Spinal cord (tissue), 10 donors: ENCODE measurements around the gene NCSTN. TPM values are rescaled to one million over a fixed set of nuclear protein-coding genes. Genes with fewer than 3 reads are reported as not detected.

Experiments
- DNase-seq, 6 donors: peaks; one replicate each; pipeline versions ENCODE4 v3.0.0 to v3.0.0-alpha.2; 2013 to 2015; ENCODE audit warnings: low spot score in 6 of 6, low read depth in 4 of 6
- H3K27ac ChIP-seq: one replicate; pipeline ENCODE4 v1.5.1; 2013; ENCODE audit warnings: low read depth, low read length, control low read depth
- H3K27me3 ChIP-seq: one replicate; pipeline ENCODE4 v1.6.1; 2013; ENCODE audit warnings: low read length; ENCODE audit not compliant: control insufficient read depth, insufficient read depth
- H3K36me3 ChIP-seq: one replicate; pipeline ENCODE4 v1.6.1; 2013; ENCODE audit warnings: low read length; ENCODE audit not compliant: control insufficient read depth, insufficient read depth
- H3K4me1 ChIP-seq: one replicate; pipeline ENCODE4 v1.6.1; 2013; ENCODE audit warnings: low read length; ENCODE audit not compliant: control insufficient read depth, insufficient read depth
- H3K4me3 ChIP-seq: one replicate; pipeline ENCODE4 v1.5.1; 2013; ENCODE audit warnings: low read depth, low read length, control low read depth
- H3K9me3 ChIP-seq: one replicate; pipeline ENCODE4 v1.6.1; 2013; ENCODE audit warnings: low read length; ENCODE audit not compliant: control insufficient read depth, insufficient read depth
- WGBS: methylation state at CpG from one replicate; pipeline ENCODE4 v1.1.5; 2013; ENCODE audit warnings: missing lambda C conversion rate; ENCODE audit not compliant: insufficient coverage; 5-methylcytosine and 5-hydroxymethylcytosine counted together
- polyA plus RNA-seq, 2 donors: library from polyadenylated mRNA; unstranded; fragments of 120-200 nt; gene quantifications; one replicate each; pipeline ENCODE4 v1.2.1, GENCODE V29; 2013; ENCODE audit not compliant: insufficient read length in 2 of 2
- total RNA-seq, 2 donors: library from RNA; depleted of rRNA in 1 of 2; stranded (reverse); fragments of 120-200 nt in 1 of 2; fragments of >200 nt in 1 of 2; gene quantifications; one replicate each; pipeline versions ENCODE4 v1.2.3 to v1.2.4, GENCODE V29; 2013 to 2014
- donor health status: healthy.

The NCSTN gene
- total and polyA plus RNA-seq, 4 donors: 54.1 to 74.3 (median 63.8) TPM

DNA sequence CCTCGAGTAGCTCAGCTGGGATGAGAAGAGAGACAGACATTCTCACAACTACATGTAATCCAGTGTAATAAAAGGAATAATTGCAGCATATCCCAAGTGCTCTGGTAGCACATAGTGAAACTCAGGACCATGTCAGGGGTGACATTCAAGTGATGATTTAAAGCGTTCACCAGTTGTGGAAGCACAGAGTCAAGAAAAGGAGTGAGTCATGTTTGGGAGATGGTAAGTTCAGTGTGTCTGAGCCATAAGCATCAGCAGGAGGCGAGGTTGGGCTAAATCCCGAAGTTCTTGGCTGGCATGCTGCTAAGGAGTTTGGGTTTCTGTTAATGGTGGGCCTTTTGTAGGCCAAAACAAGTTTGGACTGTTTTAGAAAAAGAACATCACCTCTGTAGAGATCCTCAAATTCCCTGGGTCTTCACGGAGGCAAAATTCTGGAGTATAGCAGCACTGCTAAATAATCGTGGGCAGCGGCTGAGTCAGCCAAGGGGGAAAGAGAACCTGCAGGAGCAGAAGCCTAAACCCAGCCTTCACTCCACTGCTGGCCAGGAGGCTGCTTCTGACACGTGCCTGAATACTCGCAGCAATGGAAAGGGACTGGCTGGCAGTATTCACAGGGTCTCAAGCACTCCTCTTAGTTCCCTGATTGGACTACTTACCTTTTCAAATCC, 16.5 kb downstream of the NCSTN start:
- peaks cover 37% of the 10 kb centered on the region for H3K36me3 ChIP-seq

DNA sequence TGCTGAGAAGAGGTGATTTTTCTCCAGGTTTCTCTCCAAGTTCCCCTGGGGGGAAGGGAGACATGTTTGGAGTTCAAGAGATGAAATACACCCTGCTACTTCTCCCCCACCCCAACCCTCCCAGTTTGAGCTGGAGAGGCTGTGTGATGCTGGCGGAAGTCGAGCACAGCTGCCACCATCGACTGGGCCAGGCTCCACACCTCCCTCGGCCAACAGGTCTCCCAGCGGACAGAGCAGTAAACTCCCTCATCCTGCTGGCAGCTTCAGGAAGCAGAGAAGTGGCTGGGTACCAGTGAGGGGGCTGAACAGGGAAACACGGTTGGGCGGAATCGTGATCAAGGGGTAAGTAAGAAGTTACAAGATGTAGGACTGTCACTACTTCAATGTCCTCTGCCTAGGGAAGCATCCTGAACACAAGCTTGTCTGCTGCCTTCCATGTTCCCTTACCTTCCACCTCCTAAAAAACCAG, 17.1 kb downstream of the NCSTN start:
- Histone ChIP-seq H3K9me3 (no peaks in the 10 kb centered on the region), H3K27ac (no peak overlapping the region), H3K4me3 (no peak overlapping the region), H3K27me3 (no peaks in the 10 kb centered on the region), H3K36me3 (peaks cover 33% of the 10 kb centered on the region), H3K4me1 (peaks cover 8% of the 10 kb centered on the region)
- 84% methylated on average over 5 of the region's 8 CpGs for WGBS
- DNase-seq: no peak

More for the DNA sequence above, 16.5 kb downstream of the NCSTN start:
- no peak for DNase-seq
- Histone ChIP-seq H3K4me1 (peaks cover 8% of the 10 kb centered on the region), H3K27ac (no peak overlapping the region), H3K27me3 (no peaks in the 10 kb centered on the region), H3K4me3 (no peak overlapping the region), H3K9me3 (no peaks in the 10 kb centered on the region)
- 89% methylated on average over 8 of the region's 9 CpGs for WGBS

DNA sequence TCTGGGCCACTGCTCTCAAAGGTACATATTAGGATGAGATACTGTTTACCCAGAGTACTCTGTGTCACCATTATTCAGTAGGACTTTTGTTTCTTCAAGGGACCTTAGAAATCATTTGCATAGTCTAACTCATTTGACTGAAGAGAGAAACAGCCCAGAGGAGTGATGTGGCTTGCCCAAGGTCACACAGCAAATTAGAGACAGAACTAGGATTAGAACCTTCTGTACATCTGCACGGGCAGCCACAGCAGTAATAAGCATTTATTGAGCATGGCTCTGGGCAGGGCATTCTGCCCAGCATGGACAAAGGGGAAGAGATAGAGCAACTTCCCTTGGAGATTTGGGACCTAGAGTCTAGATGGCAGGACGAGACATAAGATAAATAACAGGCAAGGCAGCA, 18.0 kb downstream of the NCSTN start:
- Histone ChIP-seq H3K27me3 (no peaks in the 10 kb centered on the region), H3K4me3 (no peak overlapping the region), H3K36me3 (peaks cover 24% of the 10 kb centered on the region), H3K27ac (no peak overlapping the region), H3K4me1 (peaks cover 8% of the 10 kb centered on the region), H3K9me3 (no peaks in the 10 kb centered on the region)
- no peak for DNase-seq
- 84% methylated on average over 2 of the region's 2 CpGs for WGBS

DNA sequence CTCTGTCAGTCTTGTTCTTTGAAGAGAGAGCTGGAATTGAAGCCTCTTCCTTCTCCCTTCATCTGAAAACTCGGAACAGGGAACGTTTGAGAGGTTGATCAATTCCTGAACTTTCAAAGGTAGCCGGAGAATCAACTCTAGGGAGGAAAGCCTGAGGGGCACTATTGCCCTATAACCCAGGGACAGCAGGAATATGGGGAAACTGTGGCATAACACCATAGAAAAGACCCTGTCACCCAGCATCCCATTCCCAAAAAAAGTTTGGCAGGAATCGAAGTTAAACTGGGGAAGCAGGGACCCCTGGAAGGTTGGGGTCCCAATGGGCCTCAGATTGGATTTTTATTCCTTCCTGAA, 18.6 kb downstream of the NCSTN start:
- H3K9me3 ChIP-seq: no peaks in the 10 kb centered on the region
- H3K4me1 ChIP-seq: peaks cover 8% of the 10 kb centered on the region
- H3K27me3 ChIP-seq: no peaks in the 10 kb centered on the region
- no CpG with 5 or more reads among the region's 4 CpGs for WGBS
- H3K36me3 ChIP-seq: peaks cover 18% of the 10 kb centered on the region
- no peak for DNase-seq
- H3K4me3 ChIP-seq: no peak overlapping the region
- H3K27ac ChIP-seq: no peak overlapping the region

DNA sequence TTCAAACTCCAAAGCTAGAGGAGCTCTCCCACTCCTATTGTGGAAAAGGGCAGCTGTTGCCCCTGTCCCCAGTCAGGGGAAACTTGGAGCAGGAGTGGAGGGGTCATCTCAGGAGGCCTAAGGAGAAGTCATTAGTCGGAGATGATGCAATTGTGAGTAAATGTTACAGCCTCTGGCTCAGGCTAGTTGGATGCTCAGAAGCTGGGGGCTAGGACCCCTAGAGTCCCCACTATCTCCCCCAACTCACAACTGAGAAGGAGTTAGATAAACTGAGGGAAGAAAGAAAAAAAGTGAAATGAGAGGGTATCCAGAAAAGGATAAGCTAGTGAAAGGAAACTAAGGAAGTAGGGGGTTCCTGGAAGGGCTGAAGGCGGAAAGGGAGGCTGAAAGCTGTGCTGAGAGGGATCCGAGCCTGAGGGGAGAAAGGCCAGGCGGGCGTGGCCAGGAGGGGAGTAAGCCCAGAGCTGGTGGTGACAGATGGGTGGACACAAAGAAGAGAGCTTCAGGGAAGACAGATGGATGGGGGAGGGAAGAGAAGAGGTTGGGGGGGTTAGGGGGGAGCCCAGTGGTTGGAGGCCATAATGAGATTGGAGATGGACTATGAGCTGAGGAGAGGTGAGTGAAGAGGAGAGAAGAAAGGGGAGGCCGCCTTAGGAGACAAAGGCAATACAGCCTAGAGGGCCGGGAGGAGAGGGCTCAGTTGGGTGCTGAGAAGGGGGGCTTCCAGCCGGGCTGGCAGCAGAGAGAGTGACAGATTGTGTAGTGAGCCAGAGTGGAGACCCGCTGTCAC, 19.2 kb downstream of the NCSTN start:
- Histone ChIP-seq H3K36me3 (peaks cover 13% of the 10 kb centered on the region), H3K9me3 (no peaks in the 10 kb centered on the region), H3K27me3 (no peaks in the 10 kb centered on the region), H3K27ac (no peak overlapping the region), H3K4me3 (no peak overlapping the region), H3K4me1 (peaks cover 8% of the 10 kb centered on the region)
- peak in 2 of 6 donors; percentile 49 to 70 for DNase-seq
- WGBS: 36% methylated on average over 9 of the region's 9 CpGs

DNA sequence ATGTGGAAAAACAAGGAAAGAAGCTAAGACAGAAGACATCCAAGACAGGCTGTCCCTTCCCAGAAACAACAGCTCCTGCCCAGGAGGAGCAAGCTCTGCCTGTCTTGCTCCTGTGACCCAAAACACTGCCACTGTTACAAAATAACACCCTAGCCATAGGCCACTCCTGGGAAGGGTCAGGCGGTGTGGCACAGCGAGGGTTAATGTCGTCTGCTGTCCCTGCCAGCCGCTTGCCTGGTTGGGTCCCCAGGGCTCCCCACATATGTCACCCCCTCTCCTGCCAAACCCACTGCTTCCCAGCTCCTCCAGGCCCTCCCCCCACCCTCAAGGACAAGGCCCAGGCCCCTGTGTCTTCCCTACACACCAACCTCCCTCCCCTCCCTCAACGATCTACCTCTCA, 19.8 kb downstream of the NCSTN start:
- H3K9me3 ChIP-seq: no peaks in the 10 kb centered on the region
- peaks cover 8% of the 10 kb centered on the region for H3K4me1 ChIP-seq
- WGBS: 15% methylated on average over 4 of the region's 5 CpGs
- no peaks in the 10 kb centered on the region for H3K27me3 ChIP-seq
- H3K27ac ChIP-seq: no peak overlapping the region
- DNase-seq: peak in 2 of 6 donors; percentile 45 to 69
- H3K4me3 ChIP-seq: no peak overlapping the region
- H3K36me3 ChIP-seq: peaks cover 12% of the 10 kb centered on the region

DNA sequence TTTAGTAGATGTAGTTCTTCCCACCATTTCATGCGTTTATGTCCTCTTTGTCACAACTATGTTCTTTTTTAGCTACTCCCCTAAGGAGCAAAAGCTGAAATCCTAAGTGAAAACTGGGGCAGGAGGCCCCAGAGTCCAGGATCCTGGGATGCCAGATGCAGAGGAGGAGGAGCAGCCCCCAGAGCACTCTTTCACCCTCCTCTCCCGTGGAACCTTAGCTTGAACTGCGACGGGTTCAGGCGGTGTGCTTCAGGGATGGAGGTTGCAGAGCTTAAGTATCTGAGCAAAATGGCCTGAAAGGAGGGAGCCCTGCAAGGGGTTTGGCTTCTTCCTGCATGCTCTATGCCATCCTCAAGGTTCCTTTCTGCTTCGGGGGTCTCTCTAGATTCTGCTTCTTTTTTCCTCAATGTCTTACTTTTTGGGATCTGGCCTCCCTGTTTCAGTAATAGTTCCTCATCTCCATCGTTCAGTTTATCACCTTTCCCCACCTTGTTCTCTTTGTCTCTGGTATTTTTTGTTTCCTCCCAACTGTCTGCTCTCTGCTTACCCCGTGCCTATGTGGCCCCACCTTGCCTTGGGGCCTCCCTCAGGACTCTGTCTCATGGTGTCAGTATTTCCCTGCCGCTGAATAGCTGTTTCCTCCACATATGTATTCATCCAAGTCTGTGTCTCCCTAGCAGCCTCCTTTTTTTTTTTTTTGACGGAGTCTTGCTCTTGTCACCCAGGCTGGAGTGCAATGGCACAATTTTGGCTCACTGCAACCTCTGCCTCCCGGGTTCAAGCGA, 21.0 kb downstream of the NCSTN start:
- H3K9me3 ChIP-seq: no peaks in the 10 kb centered on the region
- H3K27ac ChIP-seq: no peak overlapping the region
- DNase-seq: no peak
- no peaks in the 10 kb centered on the region for H3K27me3 ChIP-seq
- H3K36me3 ChIP-seq: peaks cover 7% of the 10 kb centered on the region
- H3K4me1 ChIP-seq: peaks cover 8% of the 10 kb centered on the region
- 41% methylated on average over 7 of the region's 12 CpGs for WGBS
- no peak overlapping the region for H3K4me3 ChIP-seq

GRCh38 chr1:160365325-160365724, 22.1 kb downstream of the NCSTN start:
- Histone ChIP-seq H3K27ac (no peak overlapping the region), H3K36me3 (peaks cover 4% of the 10 kb centered on the region), H3K4me3 (no peak overlapping the region), H3K4me1 (peaks cover 8% of the 10 kb centered on the region), H3K9me3 (no peaks in the 10 kb centered on the region), H3K27me3 (no peaks in the 10 kb centered on the region)
- no CpG with 5 or more reads among the region's 1 CpG for WGBS
- DNase-seq: no peak

- Histone ChIP-seq H3K4me3 (no peak within 1 kb of the TSS), H3K4me1 (peaks cover 8% of the 10 kb centered on the region), H3K27me3 (no peaks in the 10 kb centered on the region), H3K36me3 (no peaks in the 10 kb centered on the region), H3K27ac (no peak within 1 kb of the TSS), H3K9me3 (no peaks in the 10 kb centered on the region)
- 93% methylated on average over 2 of the region's 15 CpGs for WGBS
- DNase-seq: peak in 2 of 6 donors; percentile 81 to 86
These were observed 23.7 kb downstream of the NCSTN start, which contains the start of gene NHLH1 for GRCh38 chr1:160366731-160367515. Gene NHLH1 (plus strand): TSS chr1:160367071. CDS start chr1:160370732, 3,661 bp downstream.
